ENCODE data around the gene EYA4. TPM values are rescaled to one million over a fixed set of nuclear protein-coding genes. Genes with fewer than 3 reads are reported as not detected.

The EYA4 gene
- total and polyA plus RNA-seq, 4 donors: 0.60 to 2.3 (median 1.5) TPM

GRCh38 chr6:133474516-133474915 lies 233.4 kb downstream of the EYA4 start:
- no CpG with 5 or more reads among the region's 2 CpGs for WGBS (ENCODE audit: insufficient coverage)
- no peaks in the 10 kb centered on the region for H3K27me3 ChIP-seq (ENCODE audit: control insufficient read depth, insufficient read depth, low read length)

GRCh38 chr6:133478673-133479072 lies 237.5 kb downstream of the EYA4 start:
- H3K27me3 ChIP-seq (ENCODE audit: control insufficient read depth, insufficient read depth, low read length): no peaks in the 10 kb centered on the region
- DNase-seq (ENCODE audit: low read depth in 4 of 6, low spot score in 6 of 6): no peak
- no peaks in the 10 kb centered on the region for H3K9me3 ChIP-seq (ENCODE audit: control insufficient read depth, insufficient read depth, low read length)
- H3K4me1 ChIP-seq (ENCODE audit: control insufficient read depth, insufficient read depth, low read length): no peaks in the 10 kb centered on the region
- 56% methylated on average over 1 of the region's 2 CpGs for WGBS (ENCODE audit: insufficient coverage)
- H3K36me3 ChIP-seq (ENCODE audit: control insufficient read depth, insufficient read depth, low read length): no peaks in the 10 kb centered on the region
- H3K4me3 ChIP-seq (ENCODE audit: low read depth, low read length): no peak overlapping the region
- no peak overlapping the region for H3K27ac ChIP-seq (ENCODE audit: low read depth, low read length)

More at GRCh38 chr6:133474516-133474915, 233.4 kb downstream of the EYA4 start:
- no peak for DNase-seq (ENCODE audit: low read depth in 4 of 6, low spot score in 6 of 6)
- Histone ChIP-seq H3K9me3 (ENCODE audit: control insufficient read depth, insufficient read depth, low read length) (no peaks in the 10 kb centered on the region), H3K27ac (ENCODE audit: low read depth, low read length) (no peak overlapping the region), H3K36me3 (ENCODE audit: control insufficient read depth, insufficient read depth, low read length) (no peaks in the 10 kb centered on the region), H3K4me3 (ENCODE audit: low read depth, low read length) (no peak overlapping the region), H3K4me1 (ENCODE audit: control insufficient read depth, insufficient read depth, low read length) (no peaks in the 10 kb centered on the region)

GRCh38 chr6:133487174-133487573 lies 246.0 kb downstream of the EYA4 start:
- Histone ChIP-seq H3K36me3 (ENCODE audit: control insufficient read depth, insufficient read depth, low read length) (no peaks in the 10 kb centered on the region), H3K4me3 (ENCODE audit: low read depth, low read length) (no peak overlapping the region), H3K27ac (ENCODE audit: low read depth, low read length) (no peak overlapping the region), H3K4me1 (ENCODE audit: control insufficient read depth, insufficient read depth, low read length) (no peaks in the 10 kb centered on the region), H3K9me3 (ENCODE audit: control insufficient read depth, insufficient read depth, low read length) (no peaks in the 10 kb centered on the region), H3K27me3 (ENCODE audit: control insufficient read depth, insufficient read depth, low read length) (no peaks in the 10 kb centered on the region)
- DNase-seq (ENCODE audit: low read depth in 4 of 6, low spot score in 6 of 6): no peak
- WGBS (ENCODE audit: insufficient coverage): 89% methylated on average over 2 of the region's 2 CpGs

GRCh38 chr6:133495205-133495903 lies 254.2 kb downstream of the EYA4 start:
- Histone ChIP-seq H3K9me3 (ENCODE audit: control insufficient read depth, insufficient read depth, low read length) (no peaks in the 10 kb centered on the region), H3K27ac (ENCODE audit: low read depth, low read length) (no peak overlapping the region), H3K36me3 (ENCODE audit: control insufficient read depth, insufficient read depth, low read length) (no peaks in the 10 kb centered on the region), H3K4me3 (ENCODE audit: low read depth, low read length) (no peak overlapping the region), H3K4me1 (ENCODE audit: control insufficient read depth, insufficient read depth, low read length) (no peaks in the 10 kb centered on the region), H3K27me3 (ENCODE audit: control insufficient read depth, insufficient read depth, low read length) (no peaks in the 10 kb centered on the region)
- DNase-seq (ENCODE audit: low read depth in 4 of 6, low spot score in 6 of 6): no peak
- WGBS (ENCODE audit: insufficient coverage): 92% methylated on average over 1 of the region's 1 CpG

- no peak for DNase-seq (ENCODE audit: low read depth in 4 of 6, low spot score in 6 of 6)
- no peak overlapping the region for H3K27ac ChIP-seq (ENCODE audit: low read depth, low read length)
- WGBS (ENCODE audit: insufficient coverage): 73% methylated on average over 2 of the region's 3 CpGs
- no peak overlapping the region for H3K4me3 ChIP-seq (ENCODE audit: low read depth, low read length)
- H3K27me3 ChIP-seq (ENCODE audit: control insufficient read depth, insufficient read depth, low read length): no peaks in the 10 kb centered on the region
- no peaks in the 10 kb centered on the region for H3K36me3 ChIP-seq (ENCODE audit: control insufficient read depth, insufficient read depth, low read length)
- no peaks in the 10 kb centered on the region for H3K9me3 ChIP-seq (ENCODE audit: control insufficient read depth, insufficient read depth, low read length)
- H3K4me1 ChIP-seq (ENCODE audit: control insufficient read depth, insufficient read depth, low read length): no peaks in the 10 kb centered on the region
Observed at GRCh38 chr6:133499662-133500061, 258.5 kb downstream of the EYA4 start.

- Histone ChIP-seq H3K4me1 (ENCODE audit: control insufficient read depth, insufficient read depth, low read length) (no peaks in the 10 kb centered on the region), H3K27me3 (ENCODE audit: control insufficient read depth, insufficient read depth, low read length) (no peaks in the 10 kb centered on the region), H3K27ac (ENCODE audit: low read depth, low read length) (no peak overlapping the region), H3K9me3 (ENCODE audit: control insufficient read depth, insufficient read depth, low read length) (no peaks in the 10 kb centered on the region), H3K36me3 (ENCODE audit: control insufficient read depth, insufficient read depth, low read length) (no peaks in the 10 kb centered on the region), H3K4me3 (ENCODE audit: low read depth, low read length) (no peak overlapping the region)
- no CpG with 5 or more reads among the region's 4 CpGs for WGBS (ENCODE audit: insufficient coverage)
- peak in 1 of 6 donors; percentile 11 for DNase-seq (ENCODE audit: low read depth in 4 of 6, low spot score in 6 of 6)
Observed at GRCh38 chr6:133501675-133502270, 260.6 kb downstream of the EYA4 start.

- peak overlapping the region; percentile 68 for H3K27ac ChIP-seq (ENCODE audit: low read depth, low read length)
- no peaks in the 10 kb centered on the region for H3K9me3 ChIP-seq (ENCODE audit: control insufficient read depth, insufficient read depth, low read length)
- no peaks in the 10 kb centered on the region for H3K4me1 ChIP-seq (ENCODE audit: control insufficient read depth, insufficient read depth, low read length)
- no peaks in the 10 kb centered on the region for H3K36me3 ChIP-seq (ENCODE audit: control insufficient read depth, insufficient read depth, low read length)
- peak in 1 of 6 donors; percentile 63 for DNase-seq (ENCODE audit: low read depth in 4 of 6, low spot score in 6 of 6)
- no peaks in the 10 kb centered on the region for H3K27me3 ChIP-seq (ENCODE audit: control insufficient read depth, insufficient read depth, low read length)
- H3K4me3 ChIP-seq (ENCODE audit: low read depth, low read length): no peak overlapping the region
- WGBS (ENCODE audit: insufficient coverage): no CpG with 5 or more reads among the region's 2 CpGs
Observed at GRCh38 chr6:133502441-133503335, 261.5 kb downstream of the EYA4 start.

GRCh38 chr6:133503336-133503729 lies 262.2 kb downstream of the EYA4 start:
- Histone ChIP-seq H3K4me3 (ENCODE audit: low read depth, low read length) (no peak overlapping the region), H3K27me3 (ENCODE audit: control insufficient read depth, insufficient read depth, low read length) (no peaks in the 10 kb centered on the region), H3K4me1 (ENCODE audit: control insufficient read depth, insufficient read depth, low read length) (no peaks in the 10 kb centered on the region), H3K36me3 (ENCODE audit: control insufficient read depth, insufficient read depth, low read length) (no peaks in the 10 kb centered on the region), H3K27ac (ENCODE audit: low read depth, low read length) (no peak overlapping the region), H3K9me3 (ENCODE audit: control insufficient read depth, insufficient read depth, low read length) (no peaks in the 10 kb centered on the region)
- WGBS (ENCODE audit: insufficient coverage): no CpG with 5 or more reads among the region's 1 CpG
- DNase-seq (ENCODE audit: low read depth in 4 of 6, low spot score in 6 of 6): no peak

GRCh38 chr6:133504158-133504557 lies 263.0 kb downstream of the EYA4 start:
- no peak for DNase-seq (ENCODE audit: low read depth in 4 of 6, low spot score in 6 of 6)
- Histone ChIP-seq H3K4me1 (ENCODE audit: control insufficient read depth, insufficient read depth, low read length) (no peaks in the 10 kb centered on the region), H3K36me3 (ENCODE audit: control insufficient read depth, insufficient read depth, low read length) (no peaks in the 10 kb centered on the region), H3K4me3 (ENCODE audit: low read depth, low read length) (no peak overlapping the region), H3K27ac (ENCODE audit: low read depth, low read length) (no peak overlapping the region), H3K27me3 (ENCODE audit: control insufficient read depth, insufficient read depth, low read length) (no peaks in the 10 kb centered on the region), H3K9me3 (ENCODE audit: control insufficient read depth, insufficient read depth, low read length) (no peaks in the 10 kb centered on the region)
- WGBS (ENCODE audit: insufficient coverage): 100% methylated on average over 2 of the region's 6 CpGs

Measured in spinal cord (tissue), 10 donors.